SK-N-SH (cell line): ENCODE results near the gene DCAF4L1.

Experiments used
- EP300 ChIP-seq, 2 experiments: IDR thresholded peaks; 2 replicates each; pipeline versions ENCODE4 v1.4.0 to v1.6.1; 2012; ENCODE audit warnings: borderline replicate concordance in 1 of 2, low read depth in 1 of 2, low read length in 1 of 2
- SIN3A ChIP-seq: IDR thresholded peaks from 2 replicates; pipeline ENCODE4 v1.6.1; 2012; ENCODE audit warnings: low read depth, mild to moderate bottlenecking, low read length, moderate library complexity, borderline replicate concordance
- TF ChIP-seq, protein P1 (sequence below): fragments of 200-600 bp; sonication (generic); IDR thresholded peaks from 2 replicates; pipeline ENCODE4 v1.6.1; 2017; ENCODE audit warnings: antibody characterized with exemption, mild to moderate bottlenecking, moderate library complexity

DNA sequence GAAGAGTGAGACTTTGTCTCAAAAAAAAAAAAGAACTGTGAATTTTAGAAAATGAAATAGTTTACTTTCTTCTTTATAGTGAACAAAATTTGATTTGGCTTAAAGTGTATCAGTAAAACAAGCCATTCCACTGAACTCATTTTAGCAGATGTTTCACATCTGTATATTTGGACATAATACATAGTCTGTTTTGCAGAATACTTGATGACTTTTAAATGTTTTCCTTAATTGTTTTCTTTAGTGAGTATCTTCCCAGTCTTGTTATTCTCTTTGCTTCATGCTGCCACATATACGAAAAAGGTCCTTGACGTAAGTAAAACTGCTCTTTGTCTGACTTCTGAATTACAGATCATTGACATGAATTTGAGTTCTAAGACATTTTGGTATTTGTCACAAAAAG, 38.0 kb upstream of the DCAF4L1 start:
- TF ChIP-seq EP300 (IDR thresholded peaks at IDR 0.05; ENCODE audit: borderline replicate concordance in 1 of 2, low read depth in 1 of 2, low read length in 1 of 2) (no peak), SIN3A (no peak)
- TF ChIP-seq, protein P1, sequence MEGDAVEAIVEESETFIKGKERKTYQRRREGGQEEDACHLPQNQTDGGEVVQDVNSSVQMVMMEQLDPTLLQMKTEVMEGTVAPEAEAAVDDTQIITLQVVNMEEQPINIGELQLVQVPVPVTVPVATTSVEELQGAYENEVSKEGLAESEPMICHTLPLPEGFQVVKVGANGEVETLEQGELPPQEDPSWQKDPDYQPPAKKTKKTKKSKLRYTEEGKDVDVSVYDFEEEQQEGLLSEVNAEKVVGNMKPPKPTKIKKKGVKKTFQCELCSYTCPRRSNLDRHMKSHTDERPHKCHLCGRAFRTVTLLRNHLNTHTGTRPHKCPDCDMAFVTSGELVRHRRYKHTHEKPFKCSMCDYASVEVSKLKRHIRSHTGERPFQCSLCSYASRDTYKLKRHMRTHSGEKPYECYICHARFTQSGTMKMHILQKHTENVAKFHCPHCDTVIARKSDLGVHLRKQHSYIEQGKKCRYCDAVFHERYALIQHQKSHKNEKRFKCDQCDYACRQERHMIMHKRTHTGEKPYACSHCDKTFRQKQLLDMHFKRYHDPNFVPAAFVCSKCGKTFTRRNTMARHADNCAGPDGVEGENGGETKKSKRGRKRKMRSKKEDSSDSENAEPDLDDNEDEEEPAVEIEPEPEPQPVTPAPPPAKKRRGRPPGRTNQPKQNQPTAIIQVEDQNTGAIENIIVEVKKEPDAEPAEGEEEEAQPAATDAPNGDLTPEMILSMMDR: no peak
